Naive thymus-derived CD8-positive, alpha-beta T cell (primary cell): ENCODE results near the gene MARCHF2. TPM values are rescaled to one million over a fixed set of nuclear protein-coding genes. Genes with fewer than 3 reads are reported as not detected.
"Not testable (repeated sequence)": the region's sequence is repeated elsewhere in the genome, so short reads cannot be mapped to it uniquely, and the experiment has no call there.

Experiments used
- ATAC-seq, 2 donors: fragments of 150-1000 bp; cut with Tn5 transposase in 1 of 2; sonication (Bioruptor Pico), chemical (Tn5 transposase) in 1 of 2; 1 replicate in 1 of 2; 2 replicates in 1 of 2; pipeline ENCODE4 v1.10.0; 2021; ENCODE audit warnings: mild to moderate bottlenecking in 2 of 2, moderate library complexity in 2 of 2
- POLR2A ChIA-PET: fragments of 350-600 bp; sonication (Branson Sonifier 250); formaldehyde crosslinking; loops from one replicate; lab custom pipeline; 2021; ENCODE audit warnings: antibody characterized with exemption; lab: Charles Lee
- DNase-seq, 10 donors: peaks; one replicate each; pipeline versions ENCODE4 v3.0.0 to v3.0.0-alpha.2; 2020 to 2022
- H3K27ac Mint-ChIP-seq, 10 donors: one replicate each; pipeline ENCODE4 v1.8.0; 2020 to 2022; ENCODE audit warnings: mild to moderate bottlenecking in 10 of 10, mixed read lengths in 10 of 10, moderate library complexity in 4 of 10, inconsistent platforms in 1 of 10
- H3K27me3 Mint-ChIP-seq, 5 donors: one replicate each; pipeline ENCODE4 v1.8.0; 2021 to 2022; ENCODE audit warnings: mixed read lengths in 5 of 5
- H3K36me3 Mint-ChIP-seq, 3 donors: one replicate each; pipeline ENCODE4 v1.8.0; 2020 to 2022; ENCODE audit warnings: mixed read lengths in 3 of 3, mild to moderate bottlenecking in 2 of 3, inconsistent platforms in 1 of 3
- H3K4me1 Mint-ChIP-seq, 4 donors: one replicate each; pipeline ENCODE4 v1.8.0; 2021 to 2022; ENCODE audit warnings: mixed read lengths in 4 of 4
- H3K4me3 Mint-ChIP-seq, 10 donors: one replicate each; pipeline ENCODE4 v1.8.0; 2020 to 2022; ENCODE audit warnings: mild to moderate bottlenecking in 10 of 10, mixed read lengths in 10 of 10, moderate library complexity in 6 of 10, inconsistent platforms in 1 of 10
- H3K9me3 Mint-ChIP-seq, 9 donors: one replicate each; pipeline ENCODE4 v1.8.0; 2020 to 2022; ENCODE audit warnings: mixed read lengths in 9 of 9, mild to moderate bottlenecking in 3 of 9, inconsistent platforms in 1 of 9, moderate library complexity in 1 of 9
- polyA plus RNA-seq, 3 donors: library from polyadenylated mRNA; unstranded; fragments of 300-500 nt; fragmentation: Illumina TruSeq; gene quantifications; one replicate each; pipeline ENCODE4 v1.2.3, GENCODE V29; 2021
- total RNA-seq, 8 experiments: library from RNA in 2 of 8; stranded (reverse) in 2 of 8; gene quantifications; one replicate each; pipeline ENCODE4 v1.2.3 and lab custom pipeline; 2021 to 2026

The MARCHF2 gene
- total and polyA plus RNA-seq, 5 experiments from 2014 or later: 21.1 to 40.1 (median 31.4) TPM

- H3K27me3 Mint-ChIP-seq: no peaks in the 10 kb centered on the region
- POLR2A ChIA-PET: no interaction called here
- no peak overlapping the region for H3K4me3 Mint-ChIP-seq
- H3K4me1 Mint-ChIP-seq: peaks cover 0 to 2% (median 0%) of the 10 kb centered on the region in 4 donors
- ATAC-seq (no peak), DNase-seq (no peak)
- H3K36me3 Mint-ChIP-seq: peaks cover 0 to 32% (median 4%) of the 10 kb centered on the region in 3 donors
- no peak overlapping the region for H3K27ac Mint-ChIP-seq
- no peaks in the 10 kb centered on the region for H3K9me3 Mint-ChIP-seq
Observed at GRCh38 chr19:8429044-8429443, 15.9 kb downstream of the MARCHF2 start.

- peaks cover 0 to 32% (median 4%) of the 10 kb centered on the region in 3 donors for H3K36me3 Mint-ChIP-seq
- no peak for ATAC-seq
- DNase-seq: no peak
- POLR2A ChIA-PET: interaction anchor here (0.7 kb wide), 2 partner anchors 10 to 94 kb away, joined by 3 to 5 read pairs; no protein-coding TSS in a partner anchor
- H3K27ac Mint-ChIP-seq: peak overlapping the region in 1 of 10 donors; percentile 45
- H3K9me3 Mint-ChIP-seq: no peaks in the 10 kb centered on the region
- H3K4me3 Mint-ChIP-seq: no peak overlapping the region
- H3K27me3 Mint-ChIP-seq: no peaks in the 10 kb centered on the region
- H3K4me1 Mint-ChIP-seq: peaks cover 0 to 2% (median 0%) of the 10 kb centered on the region in 4 donors
Observed at GRCh38 chr19:8429826-8430225, 16.7 kb downstream of the MARCHF2 start.

GRCh38 chr19:8430650-8431049 lies 17.5 kb downstream of the MARCHF2 start:
- H3K27me3 Mint-ChIP-seq: no peaks in the 10 kb centered on the region
- no peak overlapping the region for H3K27ac Mint-ChIP-seq
- DNase-seq (no peak), ATAC-seq (no peak)
- H3K4me1 Mint-ChIP-seq: peaks cover 4% of the 10 kb centered on the region in 4 donors
- H3K36me3 Mint-ChIP-seq: peaks cover 0 to 32% (median 4%) of the 10 kb centered on the region in 3 donors
- H3K9me3 Mint-ChIP-seq: no peaks in the 10 kb centered on the region
- POLR2A ChIA-PET: no interaction called here
- H3K4me3 Mint-ChIP-seq: no peak overlapping the region

- H3K4me1 Mint-ChIP-seq: peaks cover 6 to 13% (median 11%) of the 10 kb centered on the region in 4 donors
- no peaks in the 10 kb centered on the region for H3K9me3 Mint-ChIP-seq
- H3K27me3 Mint-ChIP-seq: no peaks in the 10 kb centered on the region
- ATAC-seq: no peak
- H3K4me3 Mint-ChIP-seq: no peak overlapping the region
- no peak for DNase-seq
- peaks cover 0 to 24% (median 0%) of the 10 kb centered on the region in 3 donors for H3K36me3 Mint-ChIP-seq
- no peak overlapping the region for H3K27ac Mint-ChIP-seq
- POLR2A ChIA-PET: interaction anchor here (0.7 kb wide), 1 partner anchor 48 kb away, joined by 5 read pairs; the partner anchor contains the start of gene RAB11B
Observed at GRCh38 chr19:8438236-8438635, 25.1 kb downstream of the MARCHF2 start.

- H3K9me3 Mint-ChIP-seq: no peaks in the 10 kb centered on the region
- H3K36me3 Mint-ChIP-seq: peaks cover 0 to 29% (median 0%) of the 10 kb centered on the region in 3 donors
- peak overlapping the region in 6 of 10 donors; percentile 24 to 66 (median 42) for H3K4me3 Mint-ChIP-seq
- H3K27me3 Mint-ChIP-seq: no peaks in the 10 kb centered on the region
- peak overlapping the region in 6 of 10 donors; percentile 27 to 75 (median 36) for H3K27ac Mint-ChIP-seq
- peaks cover 10 to 24% (median 20%) of the 10 kb centered on the region in 4 donors for H3K4me1 Mint-ChIP-seq
- DNase-seq: no peak
- POLR2A ChIA-PET: no interaction called here
- no peak for ATAC-seq
Observed at GRCh38 chr19:8441725-8442544, 28.8 kb downstream of the MARCHF2 start.

- Mint-ChIP-seq H3K27ac (peak overlapping the region; percentile 94 to 99 (median 98)), H3K4me1 (peaks cover 18 to 43% (median 38%) of the 10 kb centered on the region in 4 donors), H3K4me3 (peak overlapping the region; percentile 89 to 99 (median 97)), H3K36me3 (peaks cover 0 to 39% (median 3%) of the 10 kb centered on the region in 3 donors)
- H3K27me3 Mint-ChIP-seq, H3K9me3 Mint-ChIP-seq, ATAC-seq, DNase-seq: not testable (repeated sequence)
- POLR2A ChIA-PET: interaction anchor here (0.6 to 3.9 kb wide), 26 partner anchors 9 to 1350 kb away, joined by 3 to 30 read pairs (median 5); partner anchors contain the start of genes MARCHF2, NDUFA7, RAB11B and RPS28
Observed at GRCh38 chr19:8444140-8444676, 31.1 kb downstream of the MARCHF2 start.

- peaks cover 19 to 48% (median 42%) of the 10 kb centered on the region in 4 donors for H3K4me1 Mint-ChIP-seq
- H3K27me3 Mint-ChIP-seq: no peaks in the 10 kb centered on the region
- H3K36me3 Mint-ChIP-seq: peaks cover 0 to 40% (median 3%) of the 10 kb centered on the region in 3 donors
- DNase-seq (peak; percentile 97 to 100 (median 100)), ATAC-seq (peak; percentile 88 to 91)
- no peaks in the 10 kb centered on the region for H3K9me3 Mint-ChIP-seq
- H3K4me3 Mint-ChIP-seq: peak within 1 kb of the TSS; percentile 89 to 99 (median 97)
- peak within 1 kb of the TSS; percentile 94 to 99 (median 98) for H3K27ac Mint-ChIP-seq
- POLR2A ChIA-PET: interaction anchor here (0.6 to 3.9 kb wide), 27 partner anchors 9 to 1658 kb away, joined by 3 to 30 read pairs (median 5); partner anchors contain the start of genes ANGPTL6, MARCHF2, NDUFA7 and RAB11B
Observed at GRCh38 chr19:8444677-8445487, 31.8 kb downstream of the MARCHF2 start, which contains the start of gene HNRNPM. Gene HNRNPM, plus strand, starts transcription at chr19:8444975. Its CDS starts 24 bp downstream, at chr19:8444999.

GRCh38 chr19:8445488-8446001 lies 32.4 kb downstream of the MARCHF2 start:
- POLR2A ChIA-PET: interaction anchor here (0.6 to 3.9 kb wide), 12 partner anchors 10 to 1657 kb away, joined by 3 to 30 read pairs (median 7); partner anchors contain the start of genes ANGPTL6, MARCHF2, NDUFA7 and RPS28
- H3K36me3 Mint-ChIP-seq: peaks cover 0 to 44% (median 3%) of the 10 kb centered on the region in 3 donors
- H3K4me1 Mint-ChIP-seq: peaks cover 22 to 52% (median 47%) of the 10 kb centered on the region in 4 donors
- ATAC-seq: peak; percentile 1 to 12
- peak overlapping the region; percentile 84 to 97 (median 91) for H3K4me3 Mint-ChIP-seq
- peak in 9 of 10 donors; percentile 29 to 70 (median 34) for DNase-seq
- H3K9me3 Mint-ChIP-seq: no peaks in the 10 kb centered on the region
- H3K27me3 Mint-ChIP-seq: no peaks in the 10 kb centered on the region
- peak overlapping the region; percentile 89 to 99 (median 92) for H3K27ac Mint-ChIP-seq

- Mint-ChIP-seq H3K36me3 (peaks cover 0 to 50% (median 3%) of the 10 kb centered on the region in 3 donors), H3K4me3 (peak overlapping the region; percentile 84 to 97 (median 91))
Observed at GRCh38 chr19:8446061-8446709, 33.1 kb downstream of the MARCHF2 start.

GRCh38 chr19:8449830-8450229 lies 36.7 kb downstream of the MARCHF2 start:
- POLR2A ChIA-PET: interaction anchor here (1.1 to 1.6 kb wide), 4 partner anchors 8 to 129 kb away, joined by 3 read pairs; no protein-coding TSS in a partner anchor
- peaks cover 41 to 81% (median 81%) of the 10 kb centered on the region in 4 donors for H3K4me1 Mint-ChIP-seq
- H3K27me3 Mint-ChIP-seq: no peaks in the 10 kb centered on the region
- H3K9me3 Mint-ChIP-seq: no peaks in the 10 kb centered on the region
- H3K27ac Mint-ChIP-seq: peak overlapping the region in 5 of 10 donors; percentile 23 to 60 (median 50)
- H3K4me3 Mint-ChIP-seq: peak overlapping the region; percentile 12 to 76 (median 58)
- DNase-seq: no peak
- H3K36me3 Mint-ChIP-seq: peaks cover 0 to 74% (median 3%) of the 10 kb centered on the region in 3 donors
- no peak for ATAC-seq

More at GRCh38 chr19:8446061-8446709, 33.1 kb downstream of the MARCHF2 start:
- ATAC-seq (no peak), DNase-seq (no peak)
- POLR2A ChIA-PET: interaction anchor here (0.5 to 3.9 kb wide), 9 partner anchors 28 to 125 kb away, joined by 3 to 30 read pairs (median 3); partner anchors contain the start of genes MARCHF2, NDUFA7, RPS28 and ZNF414
- Mint-ChIP-seq H3K27me3 (no peaks in the 10 kb centered on the region), H3K27ac (peak overlapping the region; percentile 89 to 99 (median 92)), H3K4me1 (peaks cover 23 to 55% (median 52%) of the 10 kb centered on the region in 4 donors), H3K9me3 (no peaks in the 10 kb centered on the region)

GRCh38 chr19:8451377-8451776 lies 38.3 kb downstream of the MARCHF2 start:
- no peaks in the 10 kb centered on the region for H3K9me3 Mint-ChIP-seq
- peak overlapping the region in 9 of 10 donors; percentile 19 to 73 (median 60) for H3K4me3 Mint-ChIP-seq
- no peak for ATAC-seq
- H3K4me1 Mint-ChIP-seq: peaks cover 41 to 90% (median 85%) of the 10 kb centered on the region in 4 donors
- no peaks in the 10 kb centered on the region for H3K27me3 Mint-ChIP-seq
- DNase-seq: no peak
- POLR2A ChIA-PET: interaction anchor here (0.6 to 1.6 kb wide), 4 partner anchors 18 to 128 kb away, joined by 3 to 5 read pairs (median 4); no protein-coding TSS in a partner anchor
- peak overlapping the region in 7 of 10 donors; percentile 11 to 77 (median 40) for H3K27ac Mint-ChIP-seq
- H3K36me3 Mint-ChIP-seq: peaks cover 0 to 81% (median 5%) of the 10 kb centered on the region in 3 donors
